Measurements from ENCODE around the gene TSSK2. TPM values are rescaled to one million over a fixed set of nuclear protein-coding genes. Genes with fewer than 3 reads are reported as not detected.

The TSSK2 gene
- polyA plus RNA-seq, 1 donor (not counting 4 experiments of a cell fraction or from before 2014, with no cell fraction given) = not detected

GRCh38 chr22:19178065-19178656 is 47.1 kb downstream of the TSSK2 start:
- peaks cover 39% of the 10 kb centered on the region for H3K4me1 ChIP-seq (ENCODE audit: control insufficient read depth, extremely low read depth, insufficient read depth, low read length)
- peak overlapping the region; percentile 58 for H3K27ac ChIP-seq (ENCODE audit: control insufficient read depth, insufficient read depth, low read length)
- DNase-seq (ENCODE audit: low read depth, low spot score) = peak; percentile 32
- peaks cover 24% of the 10 kb centered on the region for H3K79me2 ChIP-seq (ENCODE audit: control insufficient read depth, insufficient read depth, low read length)
- peaks cover 4% of the 10 kb centered on the region for H3K9me1 ChIP-seq (ENCODE audit: control insufficient read depth, extremely low read depth, insufficient read depth, low read length)
- peak overlapping the region; percentile 66 to 74 (median 72) for H3K4me3 ChIP-seq (ENCODE audit: control insufficient read depth in 2 of 3, extremely low read depth in 1 of 3, insufficient read depth in 2 of 3, low read depth in 1 of 3, low read length in 3 of 3)
- dilution Hi-C loops (cut with MboI; ENCODE audit: extremely low pct_ligation_motif_present, low sequenced_read_pairs) = no loop called here
- TF ChIP-seq CTCF (optimal IDR thresholded peaks at IDR 0.05 in 1 of 3, IDR thresholded peaks at IDR 0.05 in 1 of 3, conservative IDR thresholded peaks at IDR 0.05 in 1 of 3; ENCODE audit: extremely low read depth in 1 of 3, insufficient read depth in 2 of 3, low read length in 3 of 3) (no peak), EZH2 (IDR thresholded peaks at IDR 0.05; ENCODE audit: low read length) (no peak)
- H3K4me2 ChIP-seq (ENCODE audit: control insufficient read depth, extremely low read depth, insufficient read depth, low read depth, low read length) = peak overlapping the region; percentile 90
- H2AFZ ChIP-seq (ENCODE audit: control insufficient read depth, low read length) = peak overlapping the region; percentile 26
- peaks cover 5% of the 10 kb centered on the region for H4K20me1 ChIP-seq (ENCODE audit: control insufficient read depth, extremely low read depth, insufficient read depth, low read length)
- H3K36me3 ChIP-seq (ENCODE audit: control insufficient read depth in 2 of 2, extremely low read depth in 1 of 2, insufficient read depth in 2 of 2, low read length in 2 of 2) = peaks cover 7 to 16% of the 10 kb centered on the region in 2 experiments
- no peaks in the 10 kb centered on the region for H3K9me3 ChIP-seq (ENCODE audit: control insufficient read depth, low read depth, low read length)
- H3K27me3 ChIP-seq (ENCODE audit: control insufficient read depth, extremely low read depth, insufficient read depth, low read length) = no peaks in the 10 kb centered on the region
- no peak for FAIRE-seq
- H3K9ac ChIP-seq (ENCODE audit: control insufficient read depth, extremely low read depth, insufficient read depth, low read length) = peak overlapping the region; percentile 75

DNA sequence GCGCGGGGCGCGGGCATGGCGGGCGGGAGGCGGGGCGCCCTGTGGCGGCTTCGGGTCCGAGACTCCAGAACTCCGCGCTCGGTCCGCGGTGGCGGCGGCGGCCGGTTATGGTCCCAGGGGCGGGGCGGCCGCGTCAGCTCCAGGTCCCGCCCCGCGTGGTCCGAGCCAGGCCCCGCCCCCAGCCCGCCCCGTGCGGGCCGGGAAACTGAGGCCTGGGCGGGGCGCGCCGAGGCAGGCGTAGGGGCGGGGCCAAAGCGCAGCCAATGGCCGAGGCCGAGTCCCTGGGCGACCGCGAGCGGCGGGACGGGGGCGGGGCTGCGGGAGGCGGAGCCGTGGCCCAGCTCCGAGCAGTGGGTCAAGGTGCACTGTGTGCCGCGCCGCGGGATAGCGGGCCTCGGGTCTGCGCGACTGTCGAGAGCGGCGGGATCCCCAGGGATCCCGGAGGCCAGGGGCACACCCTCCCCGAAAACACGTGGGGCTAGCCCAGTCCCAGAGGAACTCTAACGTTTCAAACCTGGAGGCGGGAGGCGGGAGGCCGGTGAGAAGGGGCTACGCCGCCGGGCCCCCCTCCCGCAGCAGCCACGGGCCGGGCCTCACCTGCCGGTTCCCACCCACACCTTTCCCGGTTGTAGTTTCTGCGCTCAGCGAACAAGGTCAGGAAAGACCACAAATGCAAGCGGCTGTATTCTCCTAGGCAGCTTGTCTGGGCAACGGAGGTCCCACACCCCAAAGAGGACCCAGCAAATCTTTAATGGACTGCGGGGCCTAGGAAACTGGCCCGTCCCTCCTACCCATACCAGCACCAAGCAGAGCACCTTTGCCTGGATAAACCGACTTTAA is 47.8 kb downstream of the TSSK2 start, which contains the start of gene SLC25A1:
Gene SLC25A1, minus strand, starts transcription at position 80 of the 840 bp plus-strand sequence. Its CDS starts 63 bp downstream, at position 17.
- FAIRE-seq (no peak), DNase-seq (ENCODE audit: low read depth, low spot score) (peak; percentile 30)
- peak within 1 kb of the TSS; percentile 90 for H3K4me2 ChIP-seq (ENCODE audit: control insufficient read depth, extremely low read depth, insufficient read depth, low read depth, low read length)
- peak within 1 kb of the TSS; percentile 66 to 74 (median 72) for H3K4me3 ChIP-seq (ENCODE audit: control insufficient read depth in 2 of 3, extremely low read depth in 1 of 3, insufficient read depth in 2 of 3, low read depth in 1 of 3, low read length in 3 of 3)
- H3K79me2 ChIP-seq (ENCODE audit: control insufficient read depth, insufficient read depth, low read length) = peaks cover 17% of the 10 kb centered on the region
- peaks cover 5 to 12% of the 10 kb centered on the region in 2 experiments for H3K36me3 ChIP-seq (ENCODE audit: control insufficient read depth in 2 of 2, extremely low read depth in 1 of 2, insufficient read depth in 2 of 2, low read length in 2 of 2)
- H3K27me3 ChIP-seq (ENCODE audit: control insufficient read depth, extremely low read depth, insufficient read depth, low read length) = no peaks in the 10 kb centered on the region
- peak within 1 kb of the TSS; percentile 58 for H3K27ac ChIP-seq (ENCODE audit: control insufficient read depth, insufficient read depth, low read length)
- H3K9ac ChIP-seq (ENCODE audit: control insufficient read depth, extremely low read depth, insufficient read depth, low read length) = peak within 1 kb of the TSS; percentile 75
- dilution Hi-C loops (cut with MboI; ENCODE audit: extremely low pct_ligation_motif_present, low sequenced_read_pairs) = no loop called here
- peaks cover 5% of the 10 kb centered on the region for H4K20me1 ChIP-seq (ENCODE audit: control insufficient read depth, extremely low read depth, insufficient read depth, low read length)
- peaks cover under 1% of the 10 kb centered on the region for H3K9me1 ChIP-seq (ENCODE audit: control insufficient read depth, extremely low read depth, insufficient read depth, low read length)
- no peaks in the 10 kb centered on the region for H3K9me3 ChIP-seq (ENCODE audit: control insufficient read depth, low read depth, low read length)
- TF ChIP-seq CTCF (optimal IDR thresholded peaks at IDR 0.05 in 1 of 3, IDR thresholded peaks at IDR 0.05 in 1 of 3, conservative IDR thresholded peaks at IDR 0.05 in 1 of 3; ENCODE audit: extremely low read depth in 1 of 3, insufficient read depth in 2 of 3, low read length in 3 of 3) (no peak), EZH2 (IDR thresholded peaks at IDR 0.05; ENCODE audit: low read length) (no peak)
- peak within 1 kb of the TSS; percentile 60 for H2AFZ ChIP-seq (ENCODE audit: control insufficient read depth, low read length)
- H3K4me1 ChIP-seq (ENCODE audit: control insufficient read depth, extremely low read depth, insufficient read depth, low read length) = peaks cover 32% of the 10 kb centered on the region

All from keratinocyte (primary cell).